Activated CD8-positive, alpha-beta memory T cell treated with anti-CD3 and anti-CD28 coated beads, Interleukin-2, amount 50 U/mL, for 24 hours (primary cell): ENCODE data around the gene CD55.
"Not testable (repeated sequence)": the region's sequence is repeated elsewhere in the genome, so short reads cannot be mapped to it uniquely, and the experiment has no call there.

Experiments
- DNase-seq: peaks from one replicate; pipeline ENCODE4 v3.0.0-alpha.2; 2020; ENCODE audit errors: extremely low read depth

The CD55 gene

DNA sequence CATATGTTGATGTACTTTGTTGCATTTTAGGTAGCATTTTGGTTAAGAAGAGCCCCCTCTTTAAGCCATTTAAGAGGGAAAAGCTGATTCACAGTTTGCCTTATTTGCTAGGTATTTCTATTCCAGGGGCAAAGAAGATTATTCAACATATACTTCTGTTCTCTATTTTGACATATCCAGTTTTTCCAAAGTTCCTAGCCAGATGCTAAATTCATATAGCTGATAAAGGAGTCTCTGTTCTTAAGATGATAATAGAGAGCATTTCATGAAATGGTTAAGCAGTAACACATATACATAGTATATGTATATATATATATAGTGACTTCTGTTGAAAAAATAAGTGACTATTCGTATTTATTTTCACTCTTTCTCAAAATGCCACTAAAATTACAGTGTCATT, 15.5 kb upstream of the CD55 start:
- no peak for DNase-seq

DNA sequence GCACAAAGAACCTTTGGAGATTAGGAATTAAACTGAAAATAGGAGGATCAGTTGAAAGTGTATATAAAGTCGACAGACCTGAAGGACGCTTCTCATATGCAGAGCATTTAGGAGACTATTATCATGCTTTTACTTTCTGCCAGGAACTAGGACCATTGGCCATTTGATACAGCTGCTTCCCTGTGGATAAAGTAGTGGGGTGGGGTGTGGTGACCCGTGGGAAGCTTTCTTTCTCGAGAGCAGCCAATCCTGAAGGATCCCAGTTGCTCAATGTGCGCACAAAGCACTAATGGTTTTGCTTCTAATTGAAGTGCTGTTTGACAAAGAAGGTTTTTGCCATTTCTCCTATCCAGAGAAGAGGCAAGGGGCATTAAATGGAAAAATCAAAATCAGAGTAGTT, 14.9 kb upstream of the CD55 start:
- DNase-seq = no peak

DNA sequence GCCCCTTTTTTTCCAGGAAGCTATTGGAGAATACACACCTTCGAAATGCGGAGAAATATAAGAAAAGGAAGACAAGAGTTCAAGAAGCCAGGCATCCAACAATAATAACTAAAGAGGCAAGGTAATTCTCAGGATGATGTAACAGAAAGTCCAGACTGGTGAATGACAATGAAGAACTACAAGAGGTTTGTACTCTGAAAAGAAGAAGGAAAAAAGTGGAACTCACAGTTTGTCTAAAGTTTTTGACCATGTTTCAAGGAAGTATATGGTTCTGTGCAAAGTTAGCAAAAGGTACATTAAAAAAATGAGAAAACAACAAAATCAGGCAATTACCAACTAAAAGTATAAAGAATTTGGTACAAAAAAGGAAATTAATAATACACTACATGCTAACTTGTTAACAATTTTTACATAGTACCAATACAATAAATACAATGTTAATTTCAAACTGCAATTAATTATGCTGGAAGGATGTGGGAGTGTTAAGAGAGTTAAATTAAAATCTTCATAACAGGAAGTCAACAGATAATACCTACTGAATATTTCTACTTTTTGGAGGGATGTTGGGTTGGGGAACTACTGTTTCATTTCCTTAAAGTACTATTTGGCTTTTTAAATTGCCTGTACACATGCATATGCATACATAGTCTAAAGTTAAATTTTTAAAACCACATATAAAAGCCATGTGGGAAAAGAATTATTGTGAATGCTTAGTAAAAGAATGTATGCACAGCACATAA, 12.9 kb upstream of the CD55 start:
- no peak for DNase-seq

DNA sequence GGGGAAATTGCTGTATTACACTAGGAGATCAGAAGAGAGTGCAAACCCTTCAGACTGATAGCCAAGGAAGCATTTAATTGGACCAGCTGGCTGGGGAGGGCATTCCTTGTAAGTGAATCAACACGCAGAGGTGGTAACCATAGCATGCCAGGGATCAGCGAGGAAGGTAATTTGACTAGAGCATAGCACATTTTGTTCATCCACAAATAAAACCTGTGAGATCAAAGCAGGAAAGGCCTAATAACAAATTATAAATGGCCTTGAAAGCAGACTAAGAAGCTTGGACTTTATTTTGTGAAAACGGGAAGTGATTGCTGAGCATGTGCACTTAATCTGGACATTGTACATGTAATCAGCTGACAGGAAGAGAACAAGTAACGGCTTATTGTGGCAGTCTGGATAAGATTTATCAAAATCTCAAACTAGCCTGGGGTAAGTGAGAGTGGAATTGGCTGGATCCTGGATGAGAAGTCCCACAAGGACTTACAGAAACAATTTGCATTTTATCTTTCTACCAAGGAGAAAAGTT, 11.7 kb upstream of the CD55 start:
- DNase-seq = no peak

DNA sequence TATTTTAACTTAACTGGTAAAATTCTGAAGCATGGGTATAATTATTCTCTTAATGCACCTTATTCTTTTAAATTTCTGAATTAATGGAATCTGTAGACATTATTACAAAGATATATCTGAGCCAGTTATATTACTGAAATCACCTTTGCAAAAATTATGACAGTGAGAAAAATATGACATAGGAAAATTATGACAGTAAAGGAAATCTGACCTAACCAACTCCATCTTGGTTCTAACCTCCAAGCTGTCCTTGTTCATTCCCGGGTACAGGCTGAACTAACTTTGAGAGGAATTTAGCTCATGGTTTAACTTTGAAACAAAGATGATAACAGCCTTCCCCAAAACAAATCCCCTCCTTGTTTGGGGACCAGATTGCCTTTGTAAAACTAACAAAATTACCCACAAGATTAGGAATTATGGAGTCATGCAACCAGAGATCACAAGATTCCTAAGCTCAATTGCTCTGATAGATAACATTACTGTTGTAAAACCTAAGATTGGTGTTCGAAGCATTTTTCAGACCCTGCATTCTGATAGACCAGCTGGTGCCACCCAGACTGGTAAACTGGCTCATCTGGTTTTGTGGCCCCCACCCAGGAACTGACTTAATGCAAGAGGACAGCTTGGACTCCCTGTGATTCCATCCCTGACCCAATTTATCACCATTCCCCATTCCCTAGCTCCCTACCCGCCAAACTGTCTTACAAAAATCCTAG, 9.4 kb upstream of the CD55 start:
- DNase-seq = no peak

DNA sequence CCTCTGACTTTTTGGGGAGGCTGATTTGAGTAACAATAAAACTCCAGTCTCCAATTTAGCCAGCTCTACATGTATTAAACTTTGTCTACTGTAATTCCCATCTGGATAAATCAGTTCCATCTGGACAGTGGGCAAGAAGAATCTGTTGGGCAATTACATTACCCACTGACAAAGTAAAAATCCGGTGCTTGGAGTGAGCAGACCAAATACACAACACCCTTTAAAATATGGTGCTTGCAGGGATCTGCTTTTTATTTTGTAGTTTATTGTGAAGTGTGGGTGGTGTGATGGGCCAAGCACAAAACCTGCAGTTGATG, 8.9 kb upstream of the CD55 start:
- DNase-seq = no peak

DNA sequence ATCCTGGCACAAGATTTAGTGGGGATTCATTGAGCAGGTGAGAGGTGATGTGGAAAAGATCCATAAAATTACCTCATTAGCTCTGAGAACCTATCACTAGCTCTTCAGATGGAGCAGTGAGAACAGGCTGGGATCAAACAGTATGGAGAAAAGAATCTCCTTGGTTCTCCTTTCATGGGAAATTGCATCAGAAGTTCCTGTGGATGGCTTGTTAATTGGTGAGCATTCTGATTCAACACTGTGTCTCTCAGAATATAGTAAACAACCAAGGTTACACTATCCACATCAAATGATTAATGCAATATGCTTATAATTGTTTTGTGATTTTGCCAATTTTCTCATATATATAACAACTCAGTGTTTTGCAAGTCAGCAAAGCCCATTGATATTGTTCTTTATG, 8.3 kb upstream of the CD55 start:
- DNase-seq = no peak

DNA sequence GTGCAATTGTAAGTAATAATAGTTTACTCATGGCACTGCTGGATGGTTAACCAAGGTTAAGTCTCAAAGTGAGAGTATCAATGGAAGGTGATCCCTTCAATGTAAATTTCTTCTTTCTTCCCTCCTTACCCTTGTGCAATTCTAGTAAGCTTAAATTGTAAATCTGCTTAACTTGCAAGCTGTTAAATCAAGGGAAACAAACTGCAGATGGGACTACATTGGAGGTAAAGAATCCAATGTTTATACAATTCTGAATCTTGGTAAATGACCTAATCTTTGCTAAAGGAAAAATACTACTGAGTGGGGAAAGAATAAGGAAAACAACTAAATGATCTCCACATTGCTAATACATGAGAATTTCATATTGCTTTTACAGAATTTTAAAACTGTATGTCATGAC, 6.7 kb upstream of the CD55 start:
- DNase-seq = no peak

DNA sequence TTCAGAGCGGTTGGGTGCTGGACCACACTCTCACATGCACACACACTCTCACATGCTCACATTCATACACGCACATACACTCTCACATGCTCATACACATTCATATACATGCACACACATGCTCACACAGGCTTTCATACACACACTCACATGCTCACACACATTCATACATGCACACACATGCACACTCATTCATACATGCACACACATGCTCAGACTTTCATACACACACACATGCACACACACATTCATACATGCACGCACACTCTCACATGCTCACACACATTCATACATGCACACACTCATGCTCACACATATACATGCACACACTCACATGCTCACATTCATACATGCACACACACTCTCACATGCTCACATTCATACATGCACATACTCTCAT, 6.0 kb upstream of the CD55 start:
- no peak for DNase-seq

DNA sequence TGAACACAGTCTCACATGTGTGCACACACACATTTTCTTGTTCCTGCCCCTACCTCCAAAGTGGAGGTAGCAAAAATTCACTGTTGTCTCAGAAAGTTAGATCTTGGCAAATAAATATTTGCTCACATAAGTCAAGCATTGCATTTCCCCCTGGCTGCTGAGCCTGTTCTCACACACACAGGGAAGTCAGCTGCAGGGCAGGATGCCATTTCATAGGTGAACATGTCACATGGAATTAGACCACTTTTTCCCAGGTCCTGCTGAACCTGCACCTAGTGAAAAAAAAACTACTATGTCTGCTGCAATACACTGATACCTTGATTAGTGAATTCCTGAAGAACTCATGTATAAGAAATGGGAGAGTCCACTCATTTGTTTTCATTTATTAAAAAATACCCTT, 5.3 kb upstream of the CD55 start:
- DNase-seq = no peak

DNA sequence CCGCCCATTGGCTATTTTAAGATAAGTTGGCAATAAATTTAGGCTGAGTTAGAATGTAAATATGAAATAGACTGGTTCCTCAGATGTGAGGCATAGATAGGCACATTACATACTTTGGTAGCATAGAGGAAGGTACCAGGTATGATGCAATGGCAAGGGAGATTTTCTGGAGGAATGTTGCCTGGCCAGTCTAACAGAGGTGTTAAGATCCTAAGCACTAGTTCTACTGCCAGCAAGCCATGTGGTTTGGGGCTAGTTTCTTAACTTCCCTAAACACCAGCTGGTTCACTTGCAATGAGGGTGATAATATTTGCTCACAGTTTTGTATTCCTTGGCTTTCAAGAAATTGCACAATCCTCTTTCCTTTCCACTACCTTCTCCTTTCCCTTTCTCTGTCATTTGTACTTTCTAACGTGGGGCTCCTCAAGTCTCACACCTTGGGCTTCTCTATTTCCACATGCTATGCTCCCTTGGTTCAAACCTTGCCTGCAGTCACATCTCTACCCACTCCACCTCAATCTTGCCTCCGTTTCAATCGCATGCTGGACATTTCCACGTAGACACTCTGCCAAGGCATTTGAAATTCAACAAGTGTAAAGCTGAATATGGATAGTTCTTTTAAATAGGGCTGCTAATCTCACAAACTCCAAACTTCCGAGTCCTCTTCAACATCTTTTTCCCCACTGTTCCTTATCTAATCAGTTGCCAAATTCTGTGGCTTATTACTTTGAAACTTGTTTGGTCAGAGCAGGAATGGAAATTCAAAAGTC, 4.7 kb upstream of the CD55 start:
- DNase-seq = no peak

DNA sequence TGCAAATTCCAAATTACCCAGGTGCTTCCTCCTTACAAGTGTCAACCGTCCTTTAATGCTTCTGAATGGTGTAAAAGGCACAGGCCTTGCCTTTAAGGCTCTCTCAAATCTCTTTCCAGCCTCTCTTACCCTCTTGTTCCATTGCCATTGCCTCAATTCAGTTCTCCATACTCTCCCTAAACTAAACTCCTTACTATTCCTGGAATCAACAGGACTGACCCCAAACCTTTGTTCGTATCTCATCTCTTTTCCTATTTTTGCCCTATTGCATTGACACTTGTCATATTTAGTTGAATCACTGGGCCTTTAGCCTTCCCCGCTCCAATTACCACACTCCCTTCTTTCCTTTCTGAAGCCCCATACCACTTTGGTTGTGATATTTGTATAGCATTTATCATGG, 3.9 kb upstream of the CD55 start:
- no peak for DNase-seq

DNA sequence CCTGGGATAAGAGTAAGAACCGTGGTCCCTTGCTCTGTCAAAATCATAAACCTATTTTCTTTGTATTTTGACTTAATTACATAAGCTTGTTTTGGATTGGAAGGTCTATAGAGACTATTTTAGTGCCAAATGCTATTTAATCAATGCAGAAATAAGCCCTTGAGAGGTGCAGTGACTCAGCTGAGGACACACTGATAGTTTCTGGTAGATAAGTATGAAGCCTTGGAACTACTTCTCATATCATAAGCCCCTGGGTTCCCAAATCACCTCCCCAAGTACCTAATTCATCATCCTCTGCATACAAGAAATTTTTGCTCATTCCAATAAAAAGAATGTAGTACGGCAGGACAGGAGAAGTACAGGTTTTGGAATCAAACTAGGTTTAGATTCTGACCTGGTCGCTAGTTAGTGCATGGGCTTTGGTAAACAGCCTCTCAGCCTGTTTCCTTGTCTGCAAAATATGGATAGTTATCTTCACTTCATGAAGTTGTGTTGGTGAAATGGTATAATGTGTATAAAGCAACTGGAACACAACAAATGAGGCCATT, 3.3 kb upstream of the CD55 start:
- no peak for DNase-seq

DNA sequence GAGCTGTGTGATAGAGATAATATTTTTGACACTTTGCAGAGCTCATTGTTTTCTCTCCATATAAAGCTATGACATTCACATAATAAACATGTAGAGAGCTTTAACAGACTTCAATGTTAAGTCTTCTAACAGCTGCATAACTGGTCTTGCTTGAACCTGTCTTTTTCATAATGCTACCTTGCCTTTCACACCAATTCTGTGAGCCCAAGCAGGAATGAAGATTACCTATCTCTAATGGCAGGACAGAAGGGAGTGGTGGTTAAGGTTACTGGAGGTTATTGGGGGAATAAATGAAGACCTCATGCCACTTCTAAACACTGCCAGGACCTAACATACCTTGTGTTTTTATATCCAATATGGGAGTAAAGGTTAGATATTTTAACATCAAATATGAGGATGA, 2.3 kb upstream of the CD55 start:
- DNase-seq = no peak

DNA sequence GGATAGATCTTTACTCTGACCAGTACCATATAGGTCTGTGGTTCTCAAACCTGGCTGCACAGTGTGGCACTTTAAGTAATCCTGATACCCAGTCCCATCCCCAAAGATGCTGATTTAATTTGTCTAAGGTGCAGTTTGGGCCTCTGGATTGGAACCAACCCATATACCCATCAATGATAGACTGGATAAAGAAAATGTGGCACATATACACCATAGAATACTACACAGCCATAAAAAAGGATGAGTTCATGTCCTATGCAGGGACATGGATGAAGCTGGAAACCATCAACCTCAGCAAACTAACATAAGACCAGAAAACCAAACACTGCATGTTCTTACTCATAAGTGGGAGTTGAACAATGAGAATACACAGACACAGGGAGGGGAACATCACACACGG, 1.4 kb upstream of the CD55 start:
- not testable (repeated sequence) for DNase-seq

DNA sequence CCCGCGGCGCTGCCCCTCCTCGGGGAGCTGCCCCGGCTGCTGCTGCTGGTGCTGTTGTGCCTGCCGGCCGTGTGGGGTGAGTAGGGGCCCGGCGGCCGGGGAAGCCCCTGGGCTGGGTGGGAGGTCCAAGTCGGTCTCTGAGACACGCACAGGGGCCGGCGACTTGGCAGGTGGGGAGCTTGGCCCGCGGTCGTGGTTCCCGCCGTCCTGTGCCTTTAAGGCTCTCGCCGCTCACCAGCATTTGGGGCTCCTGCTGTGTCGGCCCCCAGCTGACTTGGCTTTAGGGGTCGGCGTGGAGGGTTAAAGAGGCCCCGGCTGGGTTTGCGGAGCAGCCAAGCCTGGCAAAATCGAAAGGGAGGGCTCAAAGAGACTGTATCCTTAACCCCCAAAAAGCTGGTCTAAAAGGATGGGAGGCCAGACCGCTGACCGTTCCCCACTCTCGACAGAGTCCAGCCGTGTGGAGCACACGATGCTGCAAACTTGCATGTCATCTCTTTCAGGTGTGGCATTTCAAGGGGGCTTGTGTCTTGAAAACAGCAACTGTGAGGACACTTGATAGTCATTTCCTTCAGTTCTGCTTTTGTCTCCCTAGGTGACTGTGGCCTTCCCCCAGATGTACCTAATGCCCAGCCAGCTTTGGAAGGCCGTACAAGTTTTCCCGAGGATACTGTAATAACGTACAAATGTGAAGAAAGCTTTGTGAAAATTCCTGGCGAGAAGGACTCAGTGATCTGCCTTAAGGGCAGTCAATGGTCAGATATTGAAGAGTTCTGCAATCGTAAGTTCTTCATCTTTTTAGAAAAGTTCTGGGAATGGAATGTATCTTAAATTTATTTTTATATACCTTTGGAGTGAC, 540 bp downstream of the CD55 start:
- DNase-seq = no peak

DNA sequence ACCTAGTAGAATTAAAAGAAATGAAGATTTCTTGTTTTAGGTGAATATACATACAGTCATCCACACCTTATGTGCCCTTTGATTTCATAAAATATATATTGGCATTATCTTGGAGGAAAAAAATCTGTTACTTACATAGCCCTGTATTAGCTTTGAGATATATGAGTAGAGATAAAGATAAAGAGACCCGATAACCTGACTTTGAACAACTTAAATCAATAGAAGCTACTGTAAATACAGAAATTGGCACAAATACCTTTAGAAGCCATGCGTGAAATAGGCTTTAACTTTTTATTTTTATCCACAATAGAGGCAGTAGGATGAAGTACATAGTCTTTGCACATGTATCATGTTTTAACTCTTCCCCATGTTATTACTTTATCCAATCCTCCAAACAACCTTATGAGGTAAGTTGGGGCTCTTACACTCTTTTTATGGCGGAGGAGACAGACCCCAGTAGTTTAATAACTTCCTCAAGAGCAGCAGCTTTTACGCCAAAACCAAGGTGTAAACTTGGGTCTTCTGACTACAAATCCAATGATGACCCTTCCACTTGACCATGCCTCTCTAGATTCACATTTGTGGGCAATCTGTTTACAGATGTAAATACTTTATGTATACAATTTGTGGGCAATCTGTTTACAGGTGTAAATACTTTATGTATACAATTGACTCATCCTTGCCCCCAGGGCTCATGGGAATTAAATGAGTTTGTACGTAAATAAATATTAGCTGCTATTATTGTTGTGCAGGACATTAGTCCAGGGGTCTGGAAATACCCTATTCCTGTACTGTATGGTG, 2.1 kb downstream of the CD55 start:
- no peak for DNase-seq

DNA sequence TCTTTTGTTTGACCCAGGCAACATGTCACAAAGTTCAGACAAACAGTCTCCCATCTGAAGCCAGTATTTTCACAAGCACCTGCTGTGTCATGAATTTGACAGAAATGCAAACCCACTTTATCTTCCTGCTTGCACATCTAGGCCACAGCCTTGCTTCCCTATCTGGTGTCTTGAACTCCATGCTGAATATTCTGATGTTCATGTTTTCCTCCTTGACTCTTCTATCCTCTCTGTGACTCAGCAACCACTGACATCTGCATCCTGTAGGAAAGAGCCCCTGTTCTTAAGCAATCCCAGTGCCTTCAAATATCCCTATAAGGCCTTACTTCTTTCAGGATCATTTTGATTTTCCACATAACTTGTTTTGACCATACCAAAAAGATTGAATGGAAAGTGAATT, 6.5 kb downstream of the CD55 start:
- DNase-seq = no peak

DNA sequence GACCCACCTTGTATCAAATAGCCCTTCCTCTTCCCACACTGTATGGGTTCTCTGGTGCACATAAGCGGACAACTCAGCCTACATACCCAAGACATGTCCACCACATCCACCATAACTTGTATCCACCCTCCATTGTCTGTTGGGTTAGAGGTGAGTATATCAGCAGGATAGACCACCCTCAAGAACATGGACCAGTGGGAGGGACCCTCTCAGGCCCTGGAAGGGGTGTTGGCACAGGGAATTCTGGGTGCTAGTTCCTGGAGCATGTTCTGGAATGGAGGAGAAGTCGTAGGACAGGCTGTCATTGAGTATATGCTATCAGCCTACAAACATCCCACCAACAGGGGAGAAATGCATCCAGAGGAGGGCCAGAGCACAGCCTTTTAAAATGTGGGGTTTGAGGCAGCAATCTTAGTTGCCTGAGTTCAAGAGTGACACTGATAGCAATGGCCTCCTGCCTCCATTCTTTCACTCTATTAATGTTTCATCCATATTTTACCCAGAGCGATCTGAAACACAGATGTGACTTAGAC, 7.5 kb downstream of the CD55 start:
- DNase-seq = no peak

DNA sequence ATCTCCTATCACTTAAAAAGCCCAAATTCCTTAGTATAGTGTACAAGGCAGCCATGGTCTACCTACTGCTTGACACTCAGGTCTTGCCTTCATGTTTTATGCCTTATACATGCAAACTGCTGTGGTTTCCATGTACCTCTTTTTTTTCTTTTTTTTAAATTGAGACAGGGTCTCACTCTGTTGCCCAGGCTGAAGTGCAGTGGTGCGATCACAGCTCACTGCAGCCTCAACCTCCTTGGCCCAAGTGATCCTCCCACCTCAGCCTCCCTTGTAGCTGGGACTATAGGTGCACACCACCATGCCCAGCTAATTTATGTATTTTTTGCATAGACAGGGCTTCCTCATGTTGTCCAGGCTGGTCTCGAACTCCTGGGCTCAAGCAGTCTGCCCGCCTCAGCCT, 8.0 kb downstream of the CD55 start:
- DNase-seq = no peak
